Activated CD8-positive, alpha-beta T cell treated with anti-CD3 and anti-CD28 coated beads, Interleukin-2, amount 10 ng/mL, durations not matched to agents 7 days and 5 days (primary cell): Measurements from ENCODE around the gene CCL15. TPM values are rescaled to one million over a fixed set of nuclear protein-coding genes. Genes with fewer than 3 reads are reported as not detected.
"Not testable (repeated sequence)": the region's sequence is repeated elsewhere in the genome, so short reads cannot be mapped to it uniquely, and the experiment has no call there.

ENCODE experiments used
- ATAC-seq: fragments of 150-1000 bp; cut with Tn5 transposase; one replicate; pipeline ENCODE4 v1.10.0; 2021; ENCODE audit warnings: moderate library complexity
- CTCF ChIA-PET: fragments of 350-600 bp; sonication (Branson Sonifier 250); formaldehyde crosslinking; loops from one replicate; lab custom pipeline; 2021; ENCODE audit warnings: antibody characterized with exemption; lab: Charles Lee
- POLR2A ChIA-PET: fragments of 350-600 bp; sonication (Branson Sonifier 250); formaldehyde crosslinking; loops from one replicate; lab custom pipeline; 2021; ENCODE audit warnings: antibody characterized with exemption; lab: Charles Lee
- DNase-seq: peaks from one replicate; pipeline ENCODE4 v3.0.0-alpha.2; 2020
- H3K27ac Mint-ChIP-seq: one replicate; pipeline ENCODE4 v1.8.0; 2021; ENCODE audit warnings: mild to moderate bottlenecking, mixed read lengths
- H3K27me3 Mint-ChIP-seq: one replicate; pipeline ENCODE4 v1.8.0; 2021; ENCODE audit warnings: low read depth, mixed read lengths
- H3K36me3 Mint-ChIP-seq: one replicate; pipeline ENCODE4 v1.8.0; 2021; ENCODE audit warnings: low read depth, mixed read lengths
- H3K4me1 Mint-ChIP-seq: one replicate; pipeline ENCODE4 v1.8.0; 2021; ENCODE audit warnings: low read depth, mixed read lengths
- H3K4me3 Mint-ChIP-seq: one replicate; pipeline ENCODE4 v1.8.0; 2021; ENCODE audit warnings: mild to moderate bottlenecking, mixed read lengths
- H3K9me3 Mint-ChIP-seq: one replicate; pipeline ENCODE4 v1.8.0; 2022; ENCODE audit warnings: mixed read lengths; ENCODE audit not compliant: insufficient read depth
- total RNA-seq, 2 experiments: library from RNA; stranded (reverse); gene quantifications; one replicate each; pipeline ENCODE4 v1.2.3, GENCODE V29; 2021

Gene CCL15
- total RNA-seq, 2 experiments from 2014 or later: not detected

DNA sequence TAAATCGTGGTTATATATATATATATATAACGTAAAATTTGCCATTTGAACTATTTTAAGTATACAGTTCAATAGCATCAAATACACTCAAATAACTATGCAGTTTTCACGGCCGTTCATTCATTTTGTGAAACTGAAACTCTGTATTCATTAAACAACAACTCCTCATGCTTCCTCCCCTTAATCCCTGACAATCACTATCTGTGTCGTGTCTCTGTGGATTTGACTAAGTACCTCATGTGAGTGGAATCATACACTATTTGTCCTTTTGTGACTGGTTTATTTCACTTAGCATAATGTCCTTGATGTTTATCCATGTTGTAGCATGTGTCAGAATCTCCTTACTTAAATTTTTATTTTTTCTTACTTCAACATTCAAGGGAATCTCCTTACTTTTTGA, 13.6 kb upstream of the CCL15 start:
- Mint-ChIP-seq H3K27ac (no peak overlapping the region), H3K36me3 (no peaks in the 10 kb centered on the region), H3K4me3 (no peak overlapping the region), H3K27me3 (peaks cover 13% of the 10 kb centered on the region), H3K9me3 (no peaks in the 10 kb centered on the region), H3K4me1 (no peaks in the 10 kb centered on the region)
- POLR2A ChIA-PET: no interaction called here
- ATAC-seq (no peak), DNase-seq (no peak)
- CTCF ChIA-PET: interaction anchor here (0.6 kb wide), 1 partner anchor 10 kb away, joined by 3 read pairs; no protein-coding TSS in a partner anchor

DNA sequence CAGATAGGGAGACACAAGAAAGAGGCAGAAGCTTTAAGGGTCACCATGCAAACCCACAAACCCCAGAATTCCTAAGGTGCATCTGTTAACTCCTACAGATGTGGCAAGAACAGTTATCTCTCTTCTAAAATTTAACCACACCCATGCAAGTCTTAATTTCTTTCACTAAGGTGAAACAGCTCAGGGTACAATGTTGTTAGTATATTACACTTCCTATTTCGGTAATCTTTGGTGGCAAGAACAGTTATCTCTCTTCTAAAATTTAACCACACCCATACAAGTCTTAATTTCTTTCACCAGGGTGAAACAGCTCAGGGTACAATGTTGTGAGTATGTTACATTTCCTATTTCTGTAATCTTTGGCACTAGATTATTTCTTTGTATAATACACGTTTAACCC, 9.8 kb upstream of the CCL15 start:
- H3K4me1 Mint-ChIP-seq: no peaks in the 10 kb centered on the region
- ATAC-seq: no peak
- no peak overlapping the region for H3K4me3 Mint-ChIP-seq
- DNase-seq: no peak
- H3K27ac Mint-ChIP-seq: no peak overlapping the region
- ChIA-PET CTCF (no interaction called here), POLR2A (no interaction called here)
- H3K27me3 Mint-ChIP-seq: peaks cover 7% of the 10 kb centered on the region
- H3K36me3 Mint-ChIP-seq: no peaks in the 10 kb centered on the region
- no peaks in the 10 kb centered on the region for H3K9me3 Mint-ChIP-seq

DNA sequence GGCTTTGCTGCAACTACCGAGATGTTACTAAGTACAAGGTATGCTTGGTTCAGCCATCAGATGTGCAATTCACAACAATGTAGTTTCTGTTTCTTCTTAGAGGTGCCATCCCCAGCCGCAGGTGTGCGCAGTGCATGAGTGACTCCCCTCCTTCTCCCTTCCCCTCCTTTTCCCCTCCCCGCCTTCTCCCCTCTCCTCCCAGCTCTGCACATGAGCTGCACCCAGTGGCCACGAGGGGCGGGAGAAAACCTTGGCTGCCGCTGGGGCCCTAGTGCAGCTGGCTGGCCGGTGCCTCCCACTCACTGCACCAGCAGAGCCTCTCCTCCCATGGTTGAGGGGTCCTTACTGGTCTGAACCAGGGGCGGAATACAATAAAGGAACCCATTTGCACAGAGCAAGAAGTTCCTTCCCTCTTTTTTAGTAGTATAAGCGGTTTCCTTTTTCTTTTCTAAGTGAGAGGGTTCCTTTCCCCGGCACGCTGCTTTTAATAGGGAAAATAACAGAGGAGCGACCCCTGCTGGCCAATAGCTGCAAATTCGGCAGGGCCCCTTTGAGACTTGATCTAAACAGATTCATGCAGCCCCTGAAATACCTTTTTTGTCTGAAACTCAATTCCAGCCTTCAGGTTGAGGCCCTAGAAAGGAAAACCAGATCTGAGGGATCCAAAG, 7.8 kb upstream of the CCL15 start:
- DNase-seq (peak; percentile 27), ATAC-seq (no peak)
- no peak overlapping the region for H3K27ac Mint-ChIP-seq
- no peak overlapping the region for H3K4me3 Mint-ChIP-seq
- peaks cover 7% of the 10 kb centered on the region for H3K4me1 Mint-ChIP-seq
- POLR2A ChIA-PET: no interaction called here
- no peaks in the 10 kb centered on the region for H3K9me3 Mint-ChIP-seq
- CTCF ChIA-PET: interaction anchor here (1.1 kb wide), 1 partner anchor 119 kb away, joined by 4 read pairs; no protein-coding TSS in a partner anchor
- H3K36me3 Mint-ChIP-seq: no peaks in the 10 kb centered on the region
- H3K27me3 Mint-ChIP-seq: peaks cover 5% of the 10 kb centered on the region

DNA sequence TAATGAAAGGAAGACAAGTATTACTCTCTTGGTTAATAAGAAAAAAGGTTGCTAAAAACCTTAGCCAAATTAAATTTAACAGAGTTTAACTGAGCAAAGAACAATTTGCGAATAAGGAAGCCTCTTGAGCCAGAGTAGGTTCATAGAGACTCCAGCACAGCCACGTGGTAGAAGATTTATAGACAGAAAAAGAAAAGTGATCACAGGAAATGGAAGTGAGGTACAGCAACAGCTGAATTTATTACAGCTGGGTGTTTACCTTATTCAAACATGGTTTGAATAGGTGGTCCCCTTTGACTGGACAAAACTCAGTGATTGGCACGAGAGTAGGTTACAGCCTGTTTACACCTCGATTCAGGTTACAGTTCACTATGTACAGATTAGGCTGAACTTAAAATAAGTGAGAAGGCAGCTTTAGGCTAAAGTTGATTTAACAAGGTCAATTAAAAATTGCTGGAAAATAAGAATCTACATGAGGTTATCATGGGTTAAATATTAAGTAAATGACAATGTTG, 3.3 kb upstream of the CCL15 start:
- CTCF ChIA-PET: interaction anchor here (0.9 to 2.7 kb wide), 9 partner anchors 11 to 155 kb away, joined by 3 to 16 read pairs (median 4); no protein-coding TSS in a partner anchor
- H3K4me1 Mint-ChIP-seq: peaks cover 7% of the 10 kb centered on the region
- ATAC-seq: no peak
- H3K4me3 Mint-ChIP-seq: no peak overlapping the region
- H3K9me3 Mint-ChIP-seq: no peaks in the 10 kb centered on the region
- no peaks in the 10 kb centered on the region for H3K36me3 Mint-ChIP-seq
- no peak overlapping the region for H3K27ac Mint-ChIP-seq
- POLR2A ChIA-PET: interaction anchor here (0.6 to 1.1 kb wide), 2 partner anchors 14 to 62 kb away, joined by 3 to 4 read pairs; no protein-coding TSS in a partner anchor
- no peak for DNase-seq
- peaks cover 2% of the 10 kb centered on the region for H3K27me3 Mint-ChIP-seq

DNA sequence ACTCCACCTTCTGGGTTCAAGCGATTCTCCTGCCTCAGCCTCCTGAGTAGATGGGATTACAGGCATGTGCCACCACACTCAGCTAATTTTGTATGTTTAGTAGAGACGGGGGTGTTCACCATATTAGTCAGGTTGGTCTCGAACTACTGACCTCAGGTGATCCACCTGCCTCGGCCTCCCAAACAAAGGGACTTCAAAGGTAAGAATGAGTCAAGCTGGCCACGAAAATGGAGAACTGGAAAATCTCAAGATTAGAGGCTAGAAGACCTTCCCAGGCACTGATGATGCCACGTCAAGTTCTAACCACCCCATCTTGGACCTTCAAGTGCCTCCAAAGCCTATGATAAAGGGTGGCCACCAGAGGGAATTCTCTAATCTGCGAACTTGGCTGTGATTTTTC, 1.3 kb upstream of the CCL15 start:
- Mint-ChIP-seq H3K4me3 (no peak overlapping the region), H3K4me1 (peaks cover 7% of the 10 kb centered on the region), H3K27ac (no peak overlapping the region), H3K36me3 (no peaks in the 10 kb centered on the region), H3K27me3 (peaks cover 2% of the 10 kb centered on the region), H3K9me3 (no peaks in the 10 kb centered on the region)
- DNase-seq (no peak), ATAC-seq (no peak)
- ChIA-PET POLR2A (no interaction called here), CTCF (interaction anchor here (1.9 kb wide), 1 partner anchor 146 kb away, joined by 5 read pairs; no protein-coding TSS in a partner anchor)

DNA sequence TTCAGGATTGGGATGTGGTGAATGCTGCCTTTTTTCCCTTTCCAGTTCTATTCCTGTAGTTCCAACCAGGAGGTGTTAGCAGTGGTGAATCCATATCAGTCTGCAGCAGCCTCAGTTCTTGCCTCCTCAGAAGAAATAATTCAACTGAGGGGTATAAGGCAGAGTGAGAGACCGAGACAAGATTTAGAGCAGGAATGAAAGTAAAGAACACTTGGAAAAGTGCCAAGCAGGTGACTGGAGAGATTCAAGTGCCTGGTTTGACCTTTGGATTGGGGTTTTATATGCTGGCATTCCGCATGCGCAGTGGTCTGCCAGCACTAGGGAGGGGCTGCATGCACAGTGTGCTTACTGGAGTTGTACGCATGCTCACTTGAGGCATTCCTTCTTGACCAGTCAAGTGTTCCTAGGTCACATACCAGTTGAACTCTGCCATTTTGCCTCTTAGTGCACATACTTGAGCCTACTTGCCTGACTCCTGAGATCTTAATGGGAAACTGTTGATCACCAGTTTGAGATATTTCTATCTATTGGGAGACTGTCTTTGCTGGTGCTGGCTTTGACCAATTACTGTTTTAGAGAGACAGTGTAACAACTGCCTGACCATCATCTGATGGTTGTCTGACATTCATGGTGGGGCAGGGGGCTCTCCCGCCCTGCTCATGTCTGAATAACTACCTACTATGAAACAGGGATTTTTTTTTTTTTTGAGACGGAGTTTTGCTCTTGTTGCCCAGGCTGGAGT, 680 bp upstream of the CCL15 start:
- no peaks in the 10 kb centered on the region for H3K9me3 Mint-ChIP-seq
- ChIA-PET CTCF (interaction anchor here (1.2 to 1.9 kb wide), 2 partner anchors 9 to 147 kb away, joined by 3 to 5 read pairs; no protein-coding TSS in a partner anchor), POLR2A (no interaction called here)
- H3K4me1 Mint-ChIP-seq: peaks cover 7% of the 10 kb centered on the region
- peaks cover 3% of the 10 kb centered on the region for H3K27me3 Mint-ChIP-seq
- no peak for DNase-seq
- H3K27ac Mint-ChIP-seq: no peak overlapping the region
- no peak for ATAC-seq
- no peak overlapping the region for H3K4me3 Mint-ChIP-seq
- H3K36me3 Mint-ChIP-seq: no peaks in the 10 kb centered on the region

DNA sequence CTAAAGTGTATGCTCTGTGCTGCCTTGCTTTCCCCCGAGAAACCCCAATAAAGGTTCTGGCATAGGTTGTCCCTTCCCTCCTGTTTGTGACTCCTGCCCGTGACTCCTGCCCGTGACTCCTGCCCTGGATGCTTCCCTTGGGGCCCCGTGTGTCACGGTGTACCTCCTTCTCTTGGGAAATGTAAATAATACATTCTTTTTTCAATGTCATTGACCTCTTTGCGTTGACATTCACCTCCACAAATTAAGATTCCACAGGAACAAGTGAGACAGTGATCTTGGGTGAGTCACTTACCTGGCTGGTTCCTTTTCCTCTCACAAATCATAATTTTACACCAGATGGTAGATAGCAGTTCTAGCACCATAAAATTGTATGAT, 632 bp downstream of the CCL15 start:
- Mint-ChIP-seq H3K36me3 (no peaks in the 10 kb centered on the region), H3K27me3 (peaks cover 11% of the 10 kb centered on the region), H3K4me1 (peaks cover 7% of the 10 kb centered on the region), H3K27ac (no peak overlapping the region), H3K9me3 (no peaks in the 10 kb centered on the region), H3K4me3 (no peak overlapping the region)
- ChIA-PET CTCF (interaction anchor here (1.2 to 1.9 kb wide), 2 partner anchors 8 to 148 kb away, joined by 3 to 5 read pairs; no protein-coding TSS in a partner anchor), POLR2A (no interaction called here)
- no peak for DNase-seq
- ATAC-seq: no peak

DNA sequence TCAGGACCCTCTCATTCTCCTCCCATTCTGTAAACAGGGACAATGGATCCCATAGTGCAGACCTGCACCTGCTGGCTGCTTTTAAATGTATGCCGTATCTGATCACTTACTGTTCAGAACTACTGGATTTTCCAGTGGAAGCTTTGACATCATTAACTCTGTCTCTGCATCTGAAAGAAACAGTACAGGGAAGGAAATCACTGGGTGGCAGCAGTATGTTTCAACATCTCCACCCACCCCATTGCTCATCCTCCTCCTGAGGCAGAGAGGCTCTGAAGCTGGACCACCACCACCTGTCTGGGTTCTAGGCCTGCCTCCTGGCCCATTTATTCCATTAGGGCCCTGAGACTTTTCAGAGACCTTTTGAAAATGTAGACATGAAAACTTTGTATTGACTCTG, 2.6 kb downstream of the CCL15 start:
- no peaks in the 10 kb centered on the region for H3K36me3 Mint-ChIP-seq
- H3K4me3 Mint-ChIP-seq: no peak overlapping the region
- H3K9me3 Mint-ChIP-seq: no peaks in the 10 kb centered on the region
- peaks cover 28% of the 10 kb centered on the region for H3K27me3 Mint-ChIP-seq
- ChIA-PET POLR2A (no interaction called here), CTCF (no interaction called here)
- H3K27ac Mint-ChIP-seq: no peak overlapping the region
- H3K4me1 Mint-ChIP-seq: no peaks in the 10 kb centered on the region
- DNase-seq (no peak), ATAC-seq (no peak)

DNA sequence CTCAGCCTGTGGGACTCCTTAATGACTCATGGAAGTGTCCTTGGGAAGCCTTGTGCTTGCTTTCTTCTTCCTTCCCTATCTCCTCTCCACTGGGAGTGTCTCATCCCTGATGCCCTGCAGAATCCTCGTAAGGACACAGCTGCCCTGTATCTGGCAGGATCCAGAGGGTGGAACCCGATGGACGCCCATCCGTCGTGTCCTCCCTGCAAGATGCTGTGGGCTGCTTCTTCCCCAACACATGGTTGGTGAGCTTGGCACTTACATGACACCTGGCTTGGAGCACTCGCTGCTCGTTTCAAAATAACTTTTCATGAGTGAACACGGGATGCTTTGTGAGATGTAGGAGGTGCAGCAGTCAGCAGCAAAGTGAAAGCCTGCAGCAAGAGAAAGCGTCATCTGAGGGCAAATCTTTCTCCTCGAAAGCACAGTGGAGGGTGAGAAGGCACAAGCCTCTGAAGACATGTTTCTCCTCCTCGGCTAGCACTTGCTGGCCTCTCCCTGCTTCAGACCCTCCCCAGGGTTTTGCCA, 3.3 kb downstream of the CCL15 start:
- no peaks in the 10 kb centered on the region for H3K36me3 Mint-ChIP-seq
- ATAC-seq: no peak
- no peaks in the 10 kb centered on the region for H3K4me1 Mint-ChIP-seq
- no peak overlapping the region for H3K27ac Mint-ChIP-seq
- CTCF ChIA-PET: no interaction called here
- DNase-seq: no peak
- H3K9me3 Mint-ChIP-seq: no peaks in the 10 kb centered on the region
- POLR2A ChIA-PET: no interaction called here
- H3K4me3 Mint-ChIP-seq: no peak overlapping the region
- peaks cover 28% of the 10 kb centered on the region for H3K27me3 Mint-ChIP-seq

DNA sequence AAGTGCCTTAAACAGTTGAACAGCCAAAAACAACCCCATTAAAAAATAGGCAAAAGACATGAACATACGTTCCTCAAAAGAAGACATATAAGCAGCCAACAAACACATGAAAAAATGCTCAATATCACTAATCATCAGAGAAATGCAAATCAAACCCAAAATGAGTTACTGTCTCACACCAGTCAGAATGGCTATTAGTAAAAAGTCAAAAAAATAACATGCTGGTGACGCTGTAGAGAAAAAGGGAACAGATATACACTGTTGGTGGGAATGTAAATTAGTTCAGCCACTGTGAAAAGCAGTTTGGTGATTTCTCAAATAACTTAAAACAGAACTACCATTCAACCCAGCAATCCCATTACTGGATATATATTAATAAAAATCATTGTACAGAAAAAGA, 6.0 kb downstream of the CCL15 start:
- H3K9me3 Mint-ChIP-seq, H3K4me1 Mint-ChIP-seq, ATAC-seq, POLR2A ChIA-PET, DNase-seq, H3K36me3 Mint-ChIP-seq, H3K27ac Mint-ChIP-seq, H3K4me3 Mint-ChIP-seq: not testable (repeated sequence)
- peaks cover 30% of the 10 kb centered on the region for H3K27me3 Mint-ChIP-seq
- CTCF ChIA-PET: interaction anchor here (1.1 kb wide), 1 partner anchor 22 kb away, joined by 3 read pairs; no protein-coding TSS in a partner anchor

DNA sequence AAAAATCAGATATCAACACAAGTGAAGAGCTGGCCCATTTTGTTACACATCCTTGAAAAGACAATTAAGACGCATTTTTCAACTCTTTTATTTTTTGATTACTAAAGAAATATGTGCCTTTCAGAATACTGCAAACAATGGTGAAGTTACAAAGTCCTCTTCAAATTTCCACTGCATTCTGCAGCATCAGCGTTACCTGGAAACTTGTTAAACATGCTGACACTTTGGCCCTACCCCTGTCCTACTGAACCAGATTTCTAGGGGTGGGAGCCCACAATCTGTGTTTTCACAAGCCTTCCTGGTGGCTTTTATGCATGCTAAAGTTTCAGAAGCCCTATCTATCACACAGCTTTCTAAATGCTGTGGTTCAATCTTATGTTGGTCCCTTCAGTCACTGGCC, 10.3 kb downstream of the CCL15 start:
- Mint-ChIP-seq H3K27me3 (peaks cover 25% of the 10 kb centered on the region), H3K27ac (no peak overlapping the region), H3K4me1 (no peaks in the 10 kb centered on the region), H3K36me3 (peaks cover 3% of the 10 kb centered on the region), H3K4me3 (no peak overlapping the region), H3K9me3 (peaks cover 5% of the 10 kb centered on the region)
- ChIA-PET CTCF (interaction anchor here (0.6 to 1.2 kb wide), 3 partner anchors 15 to 158 kb away, joined by 3 to 6 read pairs (median 3); no protein-coding TSS in a partner anchor), POLR2A (no interaction called here)
- ATAC-seq (no peak), DNase-seq (no peak)
